NCI-H69 (cell line): ENCODE results near the gene ST7.
A peak's percentile ranks its signal among the peaks of the same experiment; 100 is the strongest.
"Not testable (repeated sequence)": the region's sequence is repeated elsewhere in the genome, so short reads cannot be mapped to it uniquely, and the experiment has no call there.

Experiments used
- DNase-seq: peaks from one replicate; lab custom pipeline; 2025; lab: John Stamatoyannopoulos, UW

Gene ST7

GRCh38 chr7:117227091-117227490 is 273.8 kb downstream of the ST7 start:
- no peak for DNase-seq

- DNase-seq, result no peak
These were observed 276.0 kb downstream of the ST7 start for GRCh38 chr7:117229350-117229749.

- DNase-seq, result no peak
These were observed 277.2 kb downstream of the ST7 start for GRCh38 chr7:117230276-117231046.

DNA sequence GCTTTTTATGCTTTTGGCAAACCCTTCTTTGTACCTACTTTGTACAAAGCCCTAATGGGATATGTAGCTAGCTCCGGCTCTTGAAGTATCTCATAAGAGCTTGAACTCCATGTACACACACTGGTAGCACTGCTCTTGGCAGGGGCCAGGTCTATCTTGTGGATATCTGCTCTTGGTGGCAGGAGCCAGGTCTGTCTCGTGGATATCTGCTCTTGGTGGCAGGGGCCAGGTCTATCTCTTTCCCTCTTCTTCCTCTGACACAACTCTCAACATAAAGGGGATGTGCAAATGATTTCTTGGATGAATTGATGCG is 277.7 kb downstream of the ST7 start:
- DNase-seq, result no peak

DNA sequence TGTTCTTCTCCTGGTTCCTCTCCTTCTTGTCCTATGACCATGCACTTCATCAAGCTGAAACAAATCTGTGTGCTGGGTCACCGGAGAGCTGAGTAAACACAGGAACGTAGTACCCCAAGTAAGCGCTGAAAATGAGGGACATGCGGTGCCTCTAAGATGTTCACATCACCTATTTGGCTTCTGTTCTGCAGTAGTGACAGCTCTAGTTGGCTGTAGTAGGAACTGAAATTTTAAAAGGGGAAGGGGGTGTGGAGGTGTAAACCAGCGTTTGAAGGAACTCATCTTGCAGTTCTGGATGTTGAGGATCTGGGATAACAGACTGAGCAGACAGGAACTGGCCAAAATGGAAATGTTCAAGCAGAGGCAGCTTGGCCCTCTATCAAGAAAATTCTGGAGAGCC is 284.3 kb downstream of the ST7 start:
- no peak for DNase-seq

DNA sequence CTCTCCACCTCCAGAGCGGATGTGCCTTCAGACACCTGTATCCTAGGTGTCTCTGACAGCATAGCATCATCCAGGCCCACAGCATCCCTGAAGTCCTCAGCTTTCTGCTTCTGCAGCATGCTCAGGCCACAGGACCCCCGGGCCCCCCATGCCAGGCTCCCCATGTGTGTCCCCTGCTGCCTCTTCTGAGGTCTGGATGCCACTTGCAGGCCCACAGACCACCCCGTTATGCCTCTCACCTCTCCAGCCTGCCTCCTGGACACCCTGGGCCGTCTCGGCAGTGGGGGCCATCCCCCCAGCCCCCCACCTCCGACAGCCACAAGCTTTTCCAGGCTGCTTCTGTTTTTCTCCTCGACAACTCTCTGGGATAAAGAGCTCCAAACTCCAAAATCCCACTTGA is 285.2 kb downstream of the ST7 start:
- no peak for DNase-seq

- DNase-seq, result no peak
These were observed 285.6 kb downstream of the ST7 start for GRCh38 chr7:117238937-117239336.

- no peak for DNase-seq
These were observed 287.8 kb downstream of the ST7 start for GRCh38 chr7:117241088-117241487.

DNA sequence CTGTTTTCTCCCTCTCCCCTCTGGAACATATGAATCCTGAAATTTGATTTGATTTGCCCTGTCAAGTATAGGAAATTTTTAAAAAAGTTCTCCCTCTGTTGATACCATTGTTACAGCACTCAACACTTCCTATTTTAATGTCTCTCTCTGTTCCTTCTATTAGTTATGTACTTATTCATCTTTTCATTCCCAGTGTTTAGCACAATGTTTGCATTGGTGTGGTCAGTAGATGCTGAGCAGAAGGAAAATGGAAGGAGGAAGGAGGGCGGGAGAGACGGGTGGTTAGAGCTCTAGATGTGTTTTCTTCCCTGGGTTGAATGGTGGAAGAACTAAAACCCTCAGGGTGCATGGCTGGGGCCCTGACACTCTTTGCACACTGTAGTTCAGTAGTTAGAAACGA is 290.1 kb downstream of the ST7 start:
- no peak for DNase-seq

DNA sequence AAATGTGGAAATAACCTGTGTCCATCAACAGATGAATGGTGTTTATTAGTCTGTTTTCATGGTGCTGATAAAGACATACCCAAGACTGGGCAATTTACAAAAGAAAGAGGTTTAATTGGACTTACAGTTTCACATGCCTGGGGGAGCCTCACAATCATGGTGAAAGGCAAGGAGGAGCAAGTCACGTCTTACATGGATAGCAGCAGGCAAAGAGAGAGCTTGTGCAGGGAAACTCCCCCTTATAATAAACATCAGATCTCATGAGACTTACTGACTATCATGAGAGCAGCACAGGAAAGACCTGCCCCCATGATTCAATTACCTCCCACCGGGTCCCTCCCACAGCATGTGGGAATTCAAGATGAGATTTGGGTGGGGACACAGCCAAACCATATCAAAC is 292.4 kb downstream of the ST7 start:
- DNase-seq, result not testable (repeated sequence)

DNA sequence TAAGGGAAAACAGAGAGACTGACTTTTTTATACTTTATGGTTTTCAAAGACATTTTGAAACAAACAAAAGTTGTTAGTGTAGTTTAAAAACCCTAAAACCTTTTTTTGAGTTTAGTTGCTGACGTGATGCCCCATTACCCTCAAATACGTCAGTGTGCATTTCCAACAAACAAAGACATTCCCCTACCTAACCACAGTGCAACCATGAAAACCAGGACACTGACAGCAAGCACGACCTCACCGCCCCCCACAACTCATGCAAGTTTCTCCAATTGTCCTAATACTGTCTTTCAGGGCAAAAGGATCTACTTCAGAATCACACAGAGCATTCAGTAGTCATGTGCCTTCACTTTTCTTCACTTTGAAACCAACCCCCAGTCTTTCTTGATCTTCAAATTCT is 294.5 kb downstream of the ST7 start:
- no peak for DNase-seq

GRCh38 chr7:117248829-117249228 is 295.5 kb downstream of the ST7 start:
- peak; percentile 25 for DNase-seq

DNA sequence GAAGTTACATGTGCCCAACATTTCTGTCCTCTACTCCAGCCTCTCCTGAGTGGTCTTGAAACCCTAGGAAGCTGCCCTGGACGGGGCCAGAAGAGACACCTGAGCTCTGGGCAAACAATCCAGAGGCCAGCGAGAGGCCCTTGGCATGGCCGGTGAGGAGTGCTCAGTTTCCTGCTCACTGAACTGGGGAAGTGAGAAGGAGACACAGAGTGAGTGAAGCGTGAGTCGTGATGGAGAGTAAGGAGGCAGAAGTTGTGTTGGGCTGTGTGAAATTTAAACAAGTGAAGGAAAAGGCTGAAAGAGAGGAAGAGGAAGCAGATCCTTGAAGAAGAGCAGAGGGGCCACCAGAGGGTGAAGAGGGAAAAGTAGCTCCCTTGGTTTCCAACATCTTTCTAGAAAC is 296.4 kb downstream of the ST7 start:
- DNase-seq, result no peak

- DNase-seq, result no peak
These were observed 296.9 kb downstream of the ST7 start for GRCh38 chr7:117250245-117250644.

GRCh38 chr7:117250801-117251200 is 297.5 kb downstream of the ST7 start:
- no peak for DNase-seq

- DNase-seq, result no peak
These were observed 298.4 kb downstream of the ST7 start for GRCh38 chr7:117251687-117252086.

DNA sequence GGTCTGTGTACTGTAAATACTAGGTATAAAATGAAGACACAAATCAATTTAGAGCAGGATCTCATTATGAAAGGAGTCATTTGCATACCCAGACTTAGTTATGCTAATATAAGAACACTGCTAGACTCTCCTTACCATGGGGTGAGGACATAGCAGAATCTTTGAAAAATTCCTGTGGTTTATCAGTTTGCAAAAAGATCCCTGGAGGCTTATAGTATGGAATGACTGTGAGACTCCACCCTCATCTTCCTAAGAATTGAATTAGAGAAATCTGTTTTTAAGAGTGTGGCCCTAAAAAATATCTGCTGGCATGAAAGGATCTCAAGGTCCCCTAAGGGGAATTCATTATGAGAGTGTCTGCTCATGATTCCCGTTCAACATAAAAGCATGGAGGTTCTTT is 306.3 kb downstream of the ST7 start:
- DNase-seq, result no peak

DNA sequence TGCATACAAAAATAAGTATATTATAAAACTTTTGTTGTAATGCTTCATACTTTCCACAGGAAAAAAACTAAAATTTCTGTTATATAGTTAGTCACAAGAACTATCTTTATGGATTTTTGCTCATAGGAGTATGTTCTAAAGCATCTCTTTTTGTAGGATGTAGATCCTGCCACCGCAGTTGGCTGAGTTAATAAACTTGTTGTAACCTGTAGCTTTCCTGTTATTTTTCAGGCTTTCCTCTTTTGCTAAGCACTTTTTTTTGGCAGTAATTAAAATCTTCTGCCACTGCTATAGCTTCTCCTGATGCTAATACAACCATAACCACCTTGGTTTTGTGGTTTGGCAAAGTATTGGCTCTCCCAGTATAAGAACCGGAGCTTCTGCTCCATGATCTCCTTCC is 309.2 kb downstream of the ST7 start:
- DNase-seq, result no peak

GRCh38 chr7:117264716-117265115 is 311.4 kb downstream of the ST7 start:
- no peak for DNase-seq

- DNase-seq, result no peak
These were observed 316.1 kb downstream of the ST7 start for GRCh38 chr7:117269417-117269816.

GRCh38 chr7:117269886-117270285 is 316.6 kb downstream of the ST7 start:
- DNase-seq, result no peak

DNA sequence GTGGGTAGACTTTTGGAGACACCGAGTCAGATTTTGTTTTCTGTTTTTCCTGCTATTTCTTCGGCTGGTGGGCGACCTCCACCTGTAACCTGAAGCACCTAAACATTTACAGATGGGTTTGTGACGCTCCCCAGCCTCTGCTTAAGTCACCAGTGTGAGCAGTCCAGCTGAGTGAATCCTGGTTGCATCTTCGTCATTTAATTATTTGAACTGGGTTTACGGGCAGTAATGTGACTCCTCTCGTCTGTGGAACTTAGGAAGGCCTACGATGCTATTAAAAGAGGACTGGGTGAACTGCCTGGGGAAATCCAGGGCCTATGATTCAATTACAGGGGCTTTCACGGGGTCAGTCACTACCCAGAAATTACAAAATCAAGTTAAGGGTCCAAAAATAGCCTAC is 317.1 kb downstream of the ST7 start:
- no peak for DNase-seq

GRCh38 chr7:117271566-117271965 is 318.3 kb downstream of the ST7 start:
- DNase-seq, result no peak

DNA sequence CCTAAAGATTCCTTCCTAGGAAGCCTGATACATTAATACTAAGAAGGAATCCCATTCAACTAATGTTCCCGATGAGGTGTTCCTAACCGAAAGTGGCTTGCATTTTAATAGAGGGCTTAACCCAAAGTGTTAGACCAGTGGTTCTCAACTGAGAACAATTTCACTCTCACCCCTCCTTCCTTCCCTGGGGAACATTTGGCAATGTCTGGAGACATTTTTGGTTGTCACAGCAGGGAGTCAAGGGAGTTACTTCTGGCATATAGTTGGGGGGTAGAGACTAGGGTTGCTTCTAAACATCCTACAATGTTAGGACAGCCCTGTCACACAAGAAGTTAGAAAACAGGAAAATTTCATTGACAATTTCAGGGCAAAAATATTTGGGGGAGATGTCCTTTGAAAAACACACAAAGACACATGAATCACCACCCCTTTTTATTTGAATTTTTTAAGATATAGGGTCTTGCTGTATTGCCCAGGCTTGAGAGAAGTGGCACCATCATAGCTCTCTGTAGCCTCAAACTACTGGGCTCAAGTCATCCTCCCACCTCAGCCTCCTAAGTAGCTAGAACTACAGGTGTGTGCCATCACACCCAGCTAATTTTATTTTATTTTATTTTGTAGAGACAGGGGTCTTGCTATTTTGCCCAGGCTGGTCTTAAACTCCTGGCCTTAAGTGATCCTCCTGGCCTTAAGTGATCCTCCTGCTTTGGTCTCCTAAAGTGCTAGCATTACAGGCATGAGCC is 318.9 kb downstream of the ST7 start:
- no peak for DNase-seq
